ENCODE results near the gene PPIF. TPM values are rescaled to one million over a fixed set of nuclear protein-coding genes. Genes with fewer than 3 reads are reported as not detected.

The PPIF gene
- total RNA-seq, 1 donor from 2014 or later: 151 TPM

DNA sequence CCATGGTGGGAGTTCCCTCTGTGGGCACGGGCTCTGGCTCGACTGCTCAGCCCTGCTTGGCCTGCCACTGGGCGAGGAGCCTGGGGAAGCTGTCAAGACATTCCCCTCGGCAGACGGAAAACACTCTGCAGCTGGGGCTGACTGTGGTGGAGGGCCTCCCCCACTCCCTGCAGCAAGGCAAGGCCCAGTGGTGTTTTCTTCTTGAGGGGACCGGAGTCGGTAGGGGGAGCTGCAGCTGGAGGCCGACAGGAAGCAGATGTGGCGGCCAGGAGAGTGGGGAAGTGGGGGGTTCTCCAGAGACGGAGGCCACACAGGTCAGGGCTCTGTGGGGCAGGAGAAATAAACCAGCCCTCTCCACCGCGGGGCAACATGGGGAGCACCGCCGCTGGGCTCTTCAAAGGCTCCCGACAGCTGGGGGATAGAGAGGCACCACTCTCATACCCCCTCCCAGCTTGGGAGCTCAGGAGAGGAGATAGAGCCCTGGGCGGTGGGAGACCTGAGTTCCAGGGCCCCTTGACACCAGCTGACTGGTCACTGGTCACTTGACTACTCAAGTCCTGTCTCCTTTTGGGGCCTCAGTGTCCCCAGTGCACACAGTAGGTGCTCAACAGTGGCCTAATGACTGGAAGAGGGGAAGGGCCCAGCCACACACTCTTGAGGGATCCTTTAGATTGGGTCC lies 43.4 kb downstream of the PPIF start:
- ATAC-seq (no peak), DNase-seq (ENCODE audit: missing footprints) (peak; percentile 74)
- intact Hi-C loops (cut with DNase I): no loop called here

DNA sequence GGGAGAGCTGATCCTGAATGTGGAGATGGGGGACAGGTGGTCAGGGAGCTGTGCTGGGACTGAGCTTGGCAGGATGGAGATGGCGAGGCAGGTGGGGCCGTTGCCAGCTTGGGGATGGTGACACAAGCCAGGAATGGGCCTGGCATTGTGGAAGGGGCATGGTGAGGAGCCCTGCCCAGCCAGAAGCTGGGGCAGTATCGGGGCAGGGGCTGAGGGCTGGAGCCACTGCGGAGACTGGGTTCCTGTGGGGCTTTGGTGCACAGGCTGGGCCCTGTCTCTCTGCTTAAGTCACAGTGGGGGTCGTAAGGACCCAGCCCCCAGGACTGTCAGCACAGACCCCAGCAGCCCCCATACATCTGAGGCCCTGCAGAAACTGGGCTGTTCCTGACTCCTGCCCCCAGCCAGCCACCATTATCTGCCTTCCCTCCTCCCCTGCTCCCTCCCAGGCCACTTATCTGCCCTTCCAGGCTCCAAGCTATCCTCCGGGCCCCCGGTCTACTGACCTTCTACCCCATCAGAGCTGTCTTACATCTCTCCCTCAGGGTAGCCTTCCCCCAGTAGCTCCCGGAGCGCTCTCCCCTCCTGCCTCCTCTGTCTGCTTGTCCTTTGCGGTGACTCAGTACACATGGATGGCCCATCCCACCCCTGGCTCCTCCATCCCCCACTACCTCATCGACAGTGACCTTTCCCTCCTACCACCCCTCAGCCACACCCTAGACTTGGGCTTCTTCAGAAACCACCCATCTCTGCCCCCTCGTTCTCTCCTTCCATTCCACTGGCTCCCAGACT lies 44.2 kb downstream of the PPIF start:
- intact Hi-C loops (cut with DNase I): no loop called here
- peak; percentile 45 for DNase-seq (ENCODE audit: missing footprints)
- ATAC-seq: peak; percentile 14

DNA sequence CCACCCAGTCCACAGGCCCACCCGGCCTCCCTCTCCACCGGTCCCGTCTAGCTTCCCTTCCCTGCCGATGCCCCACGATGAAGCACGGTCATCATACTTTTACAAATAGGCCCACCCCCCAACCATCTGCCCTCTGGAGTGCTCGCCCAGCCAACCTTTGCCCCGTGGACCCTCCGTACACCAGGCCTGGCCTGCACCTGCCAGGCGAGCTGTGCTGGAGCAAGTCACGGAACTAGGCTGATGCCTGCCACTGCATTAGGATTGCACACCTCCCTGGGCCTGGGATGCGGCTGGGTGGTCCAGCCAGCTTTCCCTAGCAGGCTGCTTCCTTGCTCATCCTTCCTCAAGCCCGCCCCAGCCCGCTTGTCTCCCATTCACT lies 44.7 kb downstream of the PPIF start:
- ATAC-seq (no peak), DNase-seq (ENCODE audit: missing footprints) (peak; percentile 56)
- intact Hi-C loops (cut with DNase I): no loop called here

DNA sequence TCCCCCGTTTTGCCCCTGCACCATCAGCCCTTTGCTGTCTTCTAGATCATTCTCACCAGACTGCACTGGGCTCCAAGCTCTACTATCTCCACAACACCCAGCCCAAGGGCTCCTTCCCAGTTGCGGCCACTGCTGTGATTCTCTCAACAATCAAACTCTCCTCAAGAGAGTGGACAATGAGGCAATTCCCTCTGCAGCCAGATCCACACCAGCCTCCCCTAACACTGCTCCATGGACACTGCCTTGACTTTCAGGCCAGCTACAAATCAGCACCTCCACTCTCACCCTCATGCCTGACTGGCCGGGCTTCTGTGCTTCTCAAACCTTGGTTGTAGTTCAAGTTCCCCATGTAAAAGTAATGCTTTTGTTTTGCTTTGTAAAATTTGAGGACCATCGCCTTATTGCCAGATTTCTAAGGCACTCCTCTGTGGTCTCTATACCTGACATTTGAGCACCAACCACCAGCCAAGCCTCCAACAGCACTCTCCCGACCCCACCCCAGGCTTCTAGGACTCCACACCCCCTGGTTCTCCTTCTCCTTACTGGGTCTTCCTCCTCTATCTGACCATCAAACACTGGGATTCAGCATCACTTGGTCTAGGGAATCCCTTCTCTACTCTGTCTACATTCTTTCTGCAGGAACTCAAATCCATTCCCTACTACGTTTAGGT lies 45.4 kb downstream of the PPIF start:
- DNase-seq (ENCODE audit: missing footprints): peak; percentile 56
- ATAC-seq: peak; percentile 58
- intact Hi-C loops (cut with DNase I): no loop called here

- peak; percentile 18 for DNase-seq (ENCODE audit: missing footprints)
- intact Hi-C loops (cut with DNase I): no loop called here
- ATAC-seq: no peak
Observed at GRCh38 chr10:79393221-79393923, 46.1 kb downstream of the PPIF start.

GRCh38 chr10:79393924-79394610 lies 46.8 kb downstream of the PPIF start:
- ATAC-seq (no peak), DNase-seq (ENCODE audit: missing footprints) (peak; percentile 44)
- intact Hi-C loops (cut with DNase I): no loop called here

DNA sequence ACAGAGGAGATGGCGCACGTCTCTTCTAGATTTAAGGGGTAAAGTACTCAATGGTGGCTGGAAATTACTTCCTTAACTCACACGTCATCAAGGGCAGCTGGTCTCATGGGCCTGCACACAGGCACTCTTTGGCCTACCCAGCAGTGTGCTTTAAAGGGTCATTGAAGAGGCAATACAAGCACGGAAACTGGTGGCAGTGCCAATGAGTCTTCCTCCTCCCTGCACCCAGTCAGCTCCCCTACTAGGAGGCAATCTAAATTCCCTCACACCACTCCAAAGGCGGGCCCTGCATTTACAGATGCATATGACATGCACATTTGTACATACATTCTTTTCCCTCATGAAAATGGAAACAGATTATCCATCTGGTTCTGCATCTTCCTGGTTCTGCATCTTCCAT lies 47.4 kb downstream of the PPIF start:
- intact Hi-C loops (cut with DNase I): no loop called here
- no peak for ATAC-seq
- peak; percentile 25 for DNase-seq (ENCODE audit: missing footprints)

DNA sequence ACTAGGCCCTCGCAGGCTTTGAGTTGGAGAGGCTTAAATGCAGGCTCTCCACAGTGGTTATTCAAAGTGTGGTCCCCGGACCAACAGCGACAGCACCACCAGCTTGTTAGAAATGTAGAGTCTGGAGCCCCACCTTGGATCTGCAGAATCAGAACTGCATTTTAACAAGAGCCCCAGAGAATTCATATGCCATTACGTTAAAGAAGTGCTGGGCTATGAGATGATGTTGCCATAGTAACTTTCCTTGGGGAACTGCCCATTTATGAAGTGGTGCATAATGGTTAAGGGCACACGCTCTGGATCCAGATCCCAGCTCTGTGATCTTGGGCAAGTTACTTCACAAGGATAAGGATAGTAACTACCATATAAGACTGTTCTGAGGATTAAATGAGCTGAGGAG lies 49.3 kb downstream of the PPIF start:
- ATAC-seq (no peak), DNase-seq (ENCODE audit: missing footprints) (peak; percentile 5)
- intact Hi-C loops (cut with DNase I): no loop called here

GRCh38 chr10:79397051-79397450 lies 49.8 kb downstream of the PPIF start:
- intact Hi-C loops (cut with DNase I): no loop called here
- no peak for DNase-seq (ENCODE audit: missing footprints)

DNA sequence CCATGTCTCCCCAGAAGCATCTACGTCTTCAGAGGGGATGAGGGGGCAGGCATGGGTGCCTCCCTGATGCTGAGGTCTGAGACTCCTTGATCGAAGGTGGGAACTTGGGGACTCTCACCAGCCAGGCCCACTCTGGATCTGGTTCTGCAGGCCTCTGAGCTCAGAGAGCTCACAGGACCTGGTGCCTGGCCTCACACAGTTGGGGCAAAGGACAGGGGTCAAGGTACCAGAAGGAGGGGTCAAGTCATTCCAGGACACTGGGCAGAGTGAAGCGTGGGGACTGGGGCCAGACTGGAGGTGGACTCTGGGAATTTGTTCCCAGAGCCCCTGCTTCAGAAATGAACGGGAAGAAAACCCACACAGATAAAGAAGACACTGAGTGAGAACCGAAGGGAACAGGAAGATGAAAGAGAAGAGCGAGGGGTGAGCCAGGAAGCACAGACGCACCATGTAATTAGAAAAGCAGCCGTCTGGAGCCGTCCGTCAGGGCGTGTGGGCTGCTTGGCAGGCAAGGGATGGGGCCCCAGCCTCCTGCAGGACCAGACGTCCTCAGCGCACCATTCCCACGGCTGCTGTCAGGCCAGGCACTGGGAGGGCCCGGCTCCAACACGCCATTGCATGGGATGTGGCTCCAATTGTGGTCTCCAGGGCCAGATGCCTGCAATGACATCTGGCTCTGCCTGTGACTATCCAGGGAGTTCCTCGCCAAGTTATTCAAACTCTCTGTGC lies 50.5 kb downstream of the PPIF start:
- peak; percentile 21 for ATAC-seq
- intact Hi-C loops (cut with DNase I): loop anchor here (2.0 kb wide), 1 partner anchor 47 kb away; the partner anchor contains the start of gene ZCCHC24
- peak; percentile 84 for DNase-seq (ENCODE audit: missing footprints)

More at GRCh38 chr10:79397051-79397450, 49.8 kb downstream of the PPIF start:
- no peak for ATAC-seq

DNA sequence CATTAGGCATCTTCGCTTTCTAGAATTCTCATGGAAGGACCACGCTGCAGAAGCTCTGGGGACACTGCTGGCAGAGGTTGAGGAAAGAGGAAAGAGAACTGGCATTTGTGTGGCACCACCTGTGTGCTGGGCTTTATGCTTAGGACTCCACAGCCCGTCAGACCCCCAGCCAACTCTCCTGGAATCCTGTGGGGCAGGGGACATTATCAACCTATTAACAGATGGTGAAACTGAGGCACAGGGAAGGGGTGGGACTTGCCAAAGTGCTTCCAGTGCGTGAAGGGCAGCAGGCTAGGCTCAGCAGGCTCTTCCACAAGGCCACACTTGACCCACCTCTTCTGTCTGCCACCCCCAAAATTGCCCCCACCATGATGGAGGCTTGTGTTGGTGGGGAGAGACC lies 51.4 kb downstream of the PPIF start:
- ATAC-seq (no peak), DNase-seq (ENCODE audit: missing footprints) (peak; percentile 4)
- intact Hi-C loops (cut with DNase I): loop anchor here (2.0 kb wide), 1 partner anchor 46 kb away; the partner anchor contains the start of gene ZCCHC24

- intact Hi-C loops (cut with DNase I): loop anchor here (2.0 kb wide), 1 partner anchor 45 kb away; the partner anchor contains the start of gene ZCCHC24
- ATAC-seq (peak; percentile 86), DNase-seq (ENCODE audit: missing footprints) (peak; percentile 93)
Observed at GRCh38 chr10:79399223-79399831, 52.1 kb downstream of the PPIF start.

DNA sequence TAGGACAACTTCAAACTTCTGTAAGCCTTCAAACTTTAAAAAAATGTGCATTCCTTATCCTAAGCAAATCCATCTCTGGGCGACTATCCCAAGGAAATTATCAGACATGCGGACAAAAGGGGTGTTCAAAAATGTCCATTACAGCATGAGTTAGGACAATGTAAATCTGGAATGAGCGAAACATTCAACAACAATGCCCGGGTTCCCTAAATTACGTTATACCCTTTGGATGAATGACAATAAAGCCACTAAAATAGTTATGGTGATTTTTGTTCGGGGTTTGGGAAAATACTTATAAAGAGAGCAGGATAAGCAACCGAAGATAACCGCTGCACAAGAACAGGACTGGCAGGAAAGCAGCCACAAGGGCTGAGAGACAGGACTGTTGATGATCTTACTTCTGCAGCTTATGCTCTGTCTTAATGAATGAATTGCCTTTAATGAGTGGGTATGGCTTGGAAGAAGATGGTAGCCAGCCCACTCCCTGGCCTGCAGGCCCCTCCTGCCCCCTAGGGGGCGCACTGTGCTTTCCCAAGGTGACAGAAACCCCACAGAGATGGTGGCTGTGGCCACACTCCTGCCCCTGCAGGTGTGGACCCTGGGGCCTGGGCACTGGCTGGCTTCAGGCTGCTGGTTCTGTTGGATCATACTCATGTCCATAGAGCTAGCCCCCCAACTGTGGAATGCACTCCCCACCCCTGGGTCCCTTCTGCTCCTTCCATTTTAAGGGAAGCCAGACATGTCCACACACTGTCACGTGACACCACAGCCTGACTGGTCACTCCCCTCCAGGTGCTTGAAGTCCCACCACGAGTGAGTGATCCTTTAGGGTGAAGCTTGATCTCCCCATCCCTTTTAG lies 53.1 kb downstream of the PPIF start:
- DNase-seq (ENCODE audit: missing footprints): peak; percentile 70
- ATAC-seq: no peak

DNA sequence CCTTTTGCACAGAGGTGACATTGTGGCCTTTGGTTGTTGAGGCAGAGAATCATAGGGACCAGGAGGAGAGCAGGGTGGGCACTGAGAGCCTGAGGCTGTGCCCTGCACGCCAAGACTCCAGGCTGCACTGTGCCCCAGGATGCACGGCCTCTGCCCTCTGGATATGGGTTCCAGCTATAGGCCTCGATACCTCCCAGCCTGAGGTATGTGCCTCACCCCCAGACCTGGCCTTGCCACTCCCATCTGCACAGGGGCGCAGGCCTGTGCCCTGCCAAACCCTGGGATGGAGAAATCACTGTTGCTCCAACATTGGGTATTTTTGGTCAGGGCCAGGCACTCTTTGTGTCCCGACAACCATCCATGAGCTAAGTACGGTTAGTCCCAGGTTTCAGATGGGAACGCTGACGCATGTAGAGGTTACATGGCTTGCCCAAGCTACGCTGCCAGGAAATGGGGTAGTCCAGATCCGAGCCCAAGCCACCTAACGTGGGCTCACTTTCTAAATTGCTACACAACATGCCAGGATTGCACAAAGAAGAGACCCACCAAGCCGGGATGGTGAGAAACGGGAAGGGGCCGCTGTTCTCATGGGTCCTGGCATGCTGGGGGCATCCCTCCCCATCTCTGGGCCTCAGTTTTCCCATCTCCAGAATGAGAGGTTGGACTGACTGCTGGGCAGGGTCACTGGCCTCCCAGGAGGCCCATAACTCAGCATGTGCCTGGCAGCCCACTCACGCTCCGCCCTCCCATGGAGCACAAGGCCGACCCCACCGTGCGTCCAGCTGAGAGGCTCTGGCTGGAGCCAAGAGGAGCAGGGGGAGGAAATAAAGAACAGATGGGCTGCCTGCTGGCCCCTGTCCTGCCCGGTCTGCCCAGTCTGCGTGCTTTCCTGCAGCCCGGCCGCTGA lies 54.0 kb downstream of the PPIF start:
- peak; percentile 18 for ATAC-seq
- peak; percentile 87 for DNase-seq (ENCODE audit: missing footprints)
- intact Hi-C loops (cut with DNase I): no loop called here

More for the DNA sequence above, 53.1 kb downstream of the PPIF start:
- intact Hi-C loops (cut with DNase I): no loop called here

DNA sequence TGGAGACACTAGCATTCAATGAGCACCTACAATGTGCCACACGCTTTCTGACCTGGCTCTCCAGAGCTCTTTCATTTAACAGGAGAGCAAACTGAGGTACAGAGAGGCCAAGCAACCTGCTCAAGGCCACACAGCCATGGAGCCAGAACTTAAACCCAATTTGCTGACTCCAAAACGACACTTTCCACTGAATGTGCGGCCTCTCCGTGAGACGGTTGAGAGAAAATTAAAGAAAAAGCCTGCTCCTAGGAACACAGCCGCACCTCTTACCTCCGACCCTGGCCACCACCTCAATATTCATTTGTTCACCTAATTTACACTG lies 55.3 kb downstream of the PPIF start:
- intact Hi-C loops (cut with DNase I): no loop called here
- DNase-seq (ENCODE audit: missing footprints) (peak; percentile 9), ATAC-seq (no peak)

GRCh38 chr10:79402951-79403350 lies 55.7 kb downstream of the PPIF start:
- intact Hi-C loops (cut with DNase I): no loop called here
- DNase-seq (ENCODE audit: missing footprints) (no peak), ATAC-seq (no peak)

Data from Right ventricle myocardium inferior (tissue), 1 donor.